Stimulated activated CD4-positive, alpha-beta T cell treated with anti-CD3 and anti-CD28 coated beads, Interleukin-1b, Interleukin-23, amount 100 ng/mL, for 4 hours (primary cell): ENCODE results near the gene GRIA3.

Experiments used
- DNase-seq, 2 donors: peaks; one replicate each; pipeline ENCODE4 v3.0.0-alpha.2; 2020; ENCODE audit warnings: low read depth in 2 of 2

The GRIA3 gene

GRCh38 chrX:123199338-123199737 is 15.3 kb downstream of the GRIA3 start:
- no peak for DNase-seq

GRCh38 chrX:123201720-123202119 is 17.6 kb downstream of the GRIA3 start:
- DNase-seq: no peak

- DNase-seq: no peak
Measured at GRCh38 chrX:123202523-123202922, 18.4 kb downstream of the GRIA3 start.

GRCh38 chrX:123203772-123204171 is 19.7 kb downstream of the GRIA3 start:
- no peak for DNase-seq

GRCh38 chrX:123206176-123206575 is 22.1 kb downstream of the GRIA3 start:
- DNase-seq: no peak

GRCh38 chrX:123210252-123210651 is 26.2 kb downstream of the GRIA3 start:
- no peak for DNase-seq

GRCh38 chrX:123215397-123216089 is 31.5 kb downstream of the GRIA3 start:
- DNase-seq: no peak

- no peak for DNase-seq
Measured at GRCh38 chrX:123217077-123217476, 33.0 kb downstream of the GRIA3 start.

GRCh38 chrX:123217728-123218127 is 33.6 kb downstream of the GRIA3 start:
- DNase-seq: no peak

- no peak for DNase-seq
Measured at GRCh38 chrX:123219916-123220315, 35.8 kb downstream of the GRIA3 start.

GRCh38 chrX:123222920-123223319 is 38.8 kb downstream of the GRIA3 start:
- DNase-seq: no peak

GRCh38 chrX:123223409-123223808 is 39.3 kb downstream of the GRIA3 start:
- DNase-seq: no peak

GRCh38 chrX:123223859-123224258 is 39.8 kb downstream of the GRIA3 start:
- no peak for DNase-seq

GRCh38 chrX:123230798-123231197 is 46.7 kb downstream of the GRIA3 start:
- DNase-seq: no peak

GRCh38 chrX:123236859-123237258 is 52.8 kb downstream of the GRIA3 start:
- DNase-seq: no peak

GRCh38 chrX:123237271-123237670 is 53.2 kb downstream of the GRIA3 start:
- DNase-seq: no peak

GRCh38 chrX:123254457-123254856 is 70.4 kb downstream of the GRIA3 start:
- no peak for DNase-seq

- no peak for DNase-seq
Measured at GRCh38 chrX:123256378-123256777, 72.3 kb downstream of the GRIA3 start.

- no peak for DNase-seq
Measured at GRCh38 chrX:123260920-123261418, 76.9 kb downstream of the GRIA3 start.

GRCh38 chrX:123263270-123263669 is 79.2 kb downstream of the GRIA3 start:
- no peak for DNase-seq

- DNase-seq: no peak
Measured at GRCh38 chrX:123263747-123264146, 79.7 kb downstream of the GRIA3 start.

- DNase-seq: no peak
Measured at GRCh38 chrX:123267220-123267619, 83.1 kb downstream of the GRIA3 start.

GRCh38 chrX:123271902-123272301 is 87.8 kb downstream of the GRIA3 start:
- DNase-seq: no peak

- no peak for DNase-seq
Measured at GRCh38 chrX:123272630-123273029, 88.6 kb downstream of the GRIA3 start.
